T-helper 2 cell (primary cell): Measurements from ENCODE around the gene CPSF4L.

Experiments used
- DNase-seq, 5 experiments: peaks; one replicate each; pipeline versions ENCODE4 v3.0.0 to v3.0.0-alpha.2; 2012 to 2022

CPSF4L gene

GRCh38 chr17:73200476-73200875 lies 61.2 kb downstream of the CPSF4L start:
- DNase-seq, result no peak

- DNase-seq, result no peak
Measured at GRCh38 chr17:73199751-73200317, 61.8 kb downstream of the CPSF4L start.

GRCh38 chr17:73198930-73199260 lies 62.8 kb downstream of the CPSF4L start:
- DNase-seq, result no peak
